Spleen (tissue), 11 donors: ENCODE measurements around the gene ATP9A. TPM values are rescaled to one million over a fixed set of nuclear protein-coding genes. Genes with fewer than 3 reads are reported as not detected.
"Not testable (repeated sequence)": the region's sequence is repeated elsewhere in the genome, so short reads cannot be mapped to it uniquely, and the experiment has no call there.

ENCODE experiments used
- DNase-seq: peaks from one replicate; pipeline ENCODE4 v3.0.0-alpha.2; 2020
- H3K27ac ChIP-seq, 8 donors: fragments of 200-600 bp; sonication (generic) in 7 of 8; 1 replicate in 4 of 8; 2 replicates in 4 of 8; pipeline versions ENCODE4 v1.5.0 to v1.8.0; 2016 to 2021; ENCODE audit warnings: inconsistent platforms in 4 of 8, mild to moderate bottlenecking in 4 of 8, moderate library complexity in 1 of 8
- H3K27me3 ChIP-seq, 7 donors: fragments of 200-600 bp; sonication (generic) in 6 of 7; replicated peaks in 1 of 7; 1 replicate in 4 of 7; 2 replicates in 3 of 7; pipeline versions ENCODE4 v1.5.0 to v1.8.0; 2016 to 2021; ENCODE audit warnings: inconsistent platforms in 3 of 7, mild to moderate bottlenecking in 1 of 7
- H3K36me3 ChIP-seq, 6 donors: fragments of 200-600 bp; sonication (generic) in 5 of 6; 1 replicate in 4 of 6; 2 replicates in 2 of 6; pipeline versions ENCODE4 v1.5.0 to v1.8.0; 2016 to 2021; ENCODE audit warnings: inconsistent platforms in 2 of 6
- H3K4me1 ChIP-seq, 6 donors: fragments of 200-600 bp; sonication (generic) in 5 of 6; 1 replicate in 3 of 6; 2 replicates in 3 of 6; pipeline versions ENCODE4 v1.5.0 to v1.8.0; 2016 to 2021; ENCODE audit warnings: inconsistent platforms in 3 of 6
- H3K4me3 ChIP-seq, 8 donors: fragments of 200-600 bp; sonication (generic) in 7 of 8; 1 replicate in 4 of 8; 2 replicates in 4 of 8; pipeline versions ENCODE4 v1.5.0 to v1.8.0; 2016 to 2021; ENCODE audit warnings: inconsistent platforms in 4 of 8, mild to moderate bottlenecking in 4 of 8, moderate library complexity in 2 of 8
- H3K9me3 ChIP-seq, 8 donors: fragments of 200-600 bp; sonication (generic) in 7 of 8; 1 replicate in 4 of 8; 2 replicates in 4 of 8; pipeline versions ENCODE4 v1.5.0 to v1.8.0; 2016 to 2021; ENCODE audit warnings: inconsistent platforms in 4 of 8
- CTCF ChIP-seq, 11 experiments: fragments of 200-600 bp in 7 of 11; fragments of 450-650 bp in 4 of 11; sonication (generic) in 4 of 11; IDR thresholded peaks in 8 of 11; conservative IDR thresholded peaks in 3 of 11; 1 replicate in 7 of 11; 2 replicates in 4 of 11; pipeline versions ENCODE4 v1.4.0 to v1.8.0; 2016 to 2021; ENCODE audit warnings: antibody characterized with exemption in 11 of 11, inconsistent platforms in 4 of 11, mild to moderate bottlenecking in 1 of 11
- POLR2A ChIP-seq, 3 donors: fragments of 450-650 bp; IDR thresholded peaks; one replicate each; pipeline ENCODE4 v1.5.1; 2017; ENCODE audit warnings: antibody characterized with exemption in 3 of 3, mild to moderate bottlenecking in 1 of 3
- POLR2AphosphoS5 ChIP-seq, 3 donors: sonication (generic); formaldehyde crosslinking; IDR thresholded peaks; one replicate each; pipeline ENCODE4 v1.5.1; 2017; ENCODE audit warnings: antibody characterized with exemption in 3 of 3
- WGBS, 5 donors: extraction: QIAGEN DNeasy Blood & Tissue Kit in 3 of 5; methylation state at CpG; one replicate each; pipeline versions ENCODE4 v1.1.5 to v1.1.7; 2013 to 2018; 5-methylcytosine and 5-hydroxymethylcytosine counted together
- intact Hi-C: fragments of 100-400 bp; cut with DNase I; formaldehyde crosslinking; loops from one replicate; pipeline ENCODE4 v1.15.0; 2023; ENCODE audit warnings: low total_unique reads
- polyA plus RNA-seq, 3 donors: library from polyadenylated mRNA; stranded (reverse); fragments of 200-250 nt; gene quantifications; one replicate each; pipeline ENCODE4 v1.2.1, GENCODE V29; 2013
- total RNA-seq, 7 donors: library from RNA; depleted of rRNA in 3 of 7; stranded (reverse); fragments of >200 nt in 3 of 7; fragmentation: NEBNext Ultra II Directional in 4 of 7; extraction: Animal tissue kit (Norgen Biotek cat#: 25700) in 4 of 7; gene quantifications; one replicate each; pipeline versions ENCODE4 v1.1.0 to v1.2.1, GENCODE V29; 2016 to 2021
- donor health status: healthy with polysubstance abuse.
- donor health status: DM: no; HTN: no; CAD: no; lungs with moderate emphysema.
- donor health status: DM: no; HTN: no; CAD: no.
- donor health status: Bipolar disorder and iron deficiency.
- donor health status: healthy.
- donor health status: DM: no; HTN: no; CAD: no.
- donor health status: DM: yes; HTN: yes; CAD: no.

The ATP9A gene
- total and polyA plus RNA-seq, 10 donors, result 0.37 to 11.5 (median 7.6) TPM

GRCh38 chr20:51759769-51760510 lies 8.2 kb downstream of the ATP9A start:
- no peak for DNase-seq
- Histone ChIP-seq H3K27ac (no peak overlapping the region), H3K9me3 (no peaks in the 10 kb centered on the region), H3K27me3 (no peaks in the 10 kb centered on the region), H3K36me3 (peaks cover 0 to 4% (median 0%) of the 10 kb centered on the region in 6 donors), H3K4me3 (no peak overlapping the region), H3K4me1 (no peaks in the 10 kb centered on the region)
- intact Hi-C loops, result no loop called here
- TF ChIP-seq POLR2A (IDR thresholded peaks at IDR 0.05) (no peak), CTCF (IDR thresholded peaks at IDR 0.05 in 8 of 11, conservative IDR thresholded peaks at IDR 0.05 in 3 of 11) (no peak), POLR2AphosphoS5 (IDR thresholded peaks at IDR 0.05) (no peak)
- WGBS, 5 donors, result 87 to 91% (median 89%) methylated on average over 14 of the region's 14 CpGs

DNA sequence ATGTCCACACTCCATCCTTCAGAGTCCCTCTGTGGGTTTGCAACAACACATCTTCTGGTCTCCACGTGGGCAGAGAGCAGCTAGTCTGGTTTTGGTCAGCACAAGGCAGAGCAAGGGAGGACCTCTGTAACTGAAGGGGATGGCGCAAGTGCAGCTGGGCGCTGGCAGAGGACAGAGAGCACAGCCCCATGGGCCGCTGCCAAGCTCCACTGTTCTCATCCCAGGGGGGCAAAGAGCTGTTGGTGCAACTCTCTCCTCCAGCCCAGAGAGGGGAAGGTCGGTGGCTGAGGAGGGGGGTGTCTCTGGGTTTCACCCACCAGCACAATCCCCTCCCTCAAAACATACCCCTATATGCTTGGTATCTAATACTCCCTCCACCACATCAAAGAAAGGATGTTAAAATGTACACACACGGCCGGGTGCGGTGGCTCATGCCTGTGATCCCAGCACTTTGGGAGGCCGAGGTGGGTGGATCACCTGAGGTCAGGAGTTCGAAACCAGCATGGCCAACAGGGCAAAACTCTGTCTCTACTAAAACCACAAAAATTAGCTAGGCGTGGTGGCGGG lies 9.1 kb downstream of the ATP9A start:
- TF ChIP-seq POLR2A (IDR thresholded peaks at IDR 0.05), result no peak
- no peak for TF ChIP-seq POLR2AphosphoS5 (IDR thresholded peaks at IDR 0.05)
- no peak for TF ChIP-seq CTCF (IDR thresholded peaks at IDR 0.05 in 8 of 11, conservative IDR thresholded peaks at IDR 0.05 in 3 of 11)

DNA sequence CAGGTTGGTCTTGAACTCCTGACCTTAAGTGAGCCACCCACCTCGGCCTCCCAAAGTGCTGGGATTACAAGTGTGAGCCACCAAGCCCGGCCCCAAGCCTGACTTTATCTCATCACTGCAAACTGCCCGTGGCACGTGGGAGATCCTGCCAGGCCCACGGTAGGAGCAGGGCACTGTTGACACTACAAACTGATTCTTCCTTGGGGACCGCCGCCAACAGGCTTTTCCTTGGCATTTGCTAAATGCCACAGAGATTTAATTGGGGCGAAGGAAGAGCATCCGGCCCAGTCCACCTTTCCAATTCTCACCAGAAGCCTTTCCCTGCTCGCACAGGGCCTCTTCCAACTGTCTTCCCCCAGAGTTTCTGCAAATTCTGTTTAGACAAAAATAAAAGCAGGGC lies 11.0 kb downstream of the ATP9A start:
- Histone ChIP-seq H3K4me3 (no peak overlapping the region), H3K4me1 (peaks cover 0 to 3% (median 0%) of the 10 kb centered on the region in 6 donors), H3K36me3 (peaks cover 0 to 4% (median 0%) of the 10 kb centered on the region in 6 donors), H3K9me3 (no peaks in the 10 kb centered on the region), H3K27ac (no peak overlapping the region), H3K27me3 (no peaks in the 10 kb centered on the region)
- DNase-seq, result no peak
- intact Hi-C loops, result no loop called here
- WGBS, 5 donors, result 88 to 94% (median 92%) methylated on average over 8 to 10 of the region's 10 CpGs
- TF ChIP-seq POLR2A (IDR thresholded peaks at IDR 0.05) (no peak), POLR2AphosphoS5 (IDR thresholded peaks at IDR 0.05) (no peak), CTCF (IDR thresholded peaks at IDR 0.05 in 8 of 11, conservative IDR thresholded peaks at IDR 0.05 in 3 of 11) (no peak)

More for the DNA sequence above, 9.1 kb downstream of the ATP9A start:
- no peak overlapping the region for H3K27ac ChIP-seq
- WGBS, 5 donors, result 65 to 78% (median 74%) methylated on average over 10 to 12 of the region's 12 CpGs
- no peaks in the 10 kb centered on the region for H3K27me3 ChIP-seq
- no peaks in the 10 kb centered on the region for H3K4me1 ChIP-seq
- H3K36me3 ChIP-seq, result peaks cover 0 to 4% (median 0%) of the 10 kb centered on the region in 6 donors
- H3K4me3 ChIP-seq, result no peak overlapping the region
- DNase-seq, result no peak
- intact Hi-C loops, result no loop called here
- H3K9me3 ChIP-seq, result no peaks in the 10 kb centered on the region

DNA sequence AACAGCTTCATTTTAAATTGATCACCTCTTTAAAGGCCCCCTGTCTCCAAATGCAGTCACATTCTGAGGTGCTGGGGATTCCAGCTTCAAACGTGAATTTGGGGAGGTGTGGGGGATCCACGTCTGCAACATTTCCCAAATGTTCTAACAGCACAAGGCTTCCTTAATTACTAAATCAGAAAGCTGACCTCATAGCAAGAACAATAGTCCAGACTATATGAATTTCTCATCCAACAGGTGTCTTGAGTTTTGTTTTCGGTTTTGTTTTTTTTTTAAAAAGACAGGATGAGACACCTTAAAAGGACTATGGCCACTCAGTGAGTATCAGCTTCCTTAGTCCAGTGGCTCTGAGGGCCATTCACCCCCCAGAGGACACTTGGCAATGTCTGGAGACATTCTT lies 11.5 kb downstream of the ATP9A start:
- DNase-seq, result no peak
- no peak overlapping the region for H3K4me3 ChIP-seq
- H3K4me1 ChIP-seq, result peaks cover 0 to 7% (median 0%) of the 10 kb centered on the region in 6 donors
- H3K27me3 ChIP-seq, result no peaks in the 10 kb centered on the region
- no peaks in the 10 kb centered on the region for H3K9me3 ChIP-seq
- intact Hi-C loops, result no loop called here
- 67 to 87% (median 73%) methylated on average over 3 of the region's 3 CpGs for WGBS, 5 donors
- TF ChIP-seq POLR2AphosphoS5 (IDR thresholded peaks at IDR 0.05), result no peak
- no peak for TF ChIP-seq CTCF (IDR thresholded peaks at IDR 0.05 in 8 of 11, conservative IDR thresholded peaks at IDR 0.05 in 3 of 11)
- TF ChIP-seq POLR2A (IDR thresholded peaks at IDR 0.05), result no peak
- no peak overlapping the region for H3K27ac ChIP-seq
- peaks cover 0 to under 1% (median 0%) of the 10 kb centered on the region in 6 donors for H3K36me3 ChIP-seq

GRCh38 chr20:51753220-51753619 lies 15.0 kb downstream of the ATP9A start:
- H3K36me3 ChIP-seq, DNase-seq, H3K27me3 ChIP-seq, H3K9me3 ChIP-seq, intact Hi-C loops, H3K27ac ChIP-seq, H3K4me3 ChIP-seq: not testable (repeated sequence)
- 88 to 94% (median 91%) methylated on average over 8 of the region's 8 CpGs for WGBS, 5 donors
- H3K4me1 ChIP-seq, result peaks cover 0 to 12% (median 0%) of the 10 kb centered on the region in 6 donors
